ENCODE measurements around the gene SHOX.

GRCh38 chrX:694800-695199 lies 64.2 kb downstream of the SHOX start:
- no peak for TF ChIP-seq CTCF (IDR thresholded peaks at IDR 0.05)
- TF ChIP-seq POLR2A (IDR thresholded peaks at IDR 0.05): no peak
